Smooth muscle cell (in vitro differentiated cells): Measurements from ENCODE around the gene CES2. TPM values are rescaled to one million over a fixed set of nuclear protein-coding genes. Genes with fewer than 3 reads are reported as not detected.

ENCODE experiments used
- DNase-seq: peaks from one replicate; lab custom pipeline; 2025; ENCODE audit not compliant: unreplicated experiment; lab: John Stamatoyannopoulos, UW
- H2AFZ ChIP-seq: fragments of 200-600 bp; sonication (generic); 2 replicates; pipeline ENCODE4 v1.6.0; 2016; ENCODE audit warnings: antibody characterized with exemption, low read depth, mild to moderate bottlenecking
- H3F3A ChIP-seq: fragments of 200-600 bp; sonication (generic); 2 replicates; pipeline ENCODE4 v1.6.0; 2017; ENCODE audit warnings: antibody characterized with exemption, low read depth
- H3K27ac ChIP-seq: fragments of 200-600 bp; sonication (generic); 2 replicates; pipeline ENCODE4 v1.5.1; 2016; ENCODE audit warnings: low read depth, mild to moderate bottlenecking
- H3K27me3 ChIP-seq: fragments of 200-600 bp; sonication (generic); 2 replicates; pipeline ENCODE4 v1.6.1; 2016; ENCODE audit warnings: low read depth, mild to moderate bottlenecking
- H3K36me3 ChIP-seq: fragments of 200-600 bp; sonication (generic); 2 replicates; pipeline ENCODE4 v1.5.1; 2016; ENCODE audit warnings: low read depth
- H3K4me1 ChIP-seq: fragments of 200-600 bp; sonication (generic); 2 replicates; pipeline ENCODE4 v1.5.1; 2016; ENCODE audit warnings: low read depth
- H3K4me2 ChIP-seq: fragments of 200-600 bp; sonication (generic); 2 replicates; pipeline ENCODE4 v1.6.0; 2016; ENCODE audit warnings: mild to moderate bottlenecking
- H3K4me3 ChIP-seq: fragments of 200-600 bp; sonication (generic); 2 replicates; pipeline ENCODE4 v1.5.1; 2016; ENCODE audit warnings: mild to moderate bottlenecking
- H3K79me2 ChIP-seq: fragments of 200-600 bp; sonication (generic); 2 replicates; pipeline ENCODE4 v1.6.0; 2016; ENCODE audit warnings: low read depth, mild to moderate bottlenecking
- H3K9ac ChIP-seq: fragments of 200-600 bp; sonication (generic); 2 replicates; pipeline ENCODE4 v1.6.0; 2016; ENCODE audit warnings: low read depth
- H3K9me3 ChIP-seq: fragments of 200-600 bp; sonication (generic); replicated peaks from 2 replicates; pipeline ENCODE4 v1.5.1; 2016; ENCODE audit warnings: low read depth
- H4K20me1 ChIP-seq: fragments of 200-600 bp; sonication (generic); 2 replicates; pipeline ENCODE4 v1.6.0; 2016; ENCODE audit warnings: low read depth
- WGBS: methylation state at CpG from one replicate; pipeline ENCODE4 v1.1.7; 2016; ENCODE audit warnings: low lambda C conversion rate; 5-methylcytosine and 5-hydroxymethylcytosine counted together
- polyA plus RNA-seq: library from polyadenylated mRNA; unstranded; fragments of >200 nt; fragmentation: Nextera tagmentation; extraction: Ambion mirVana; gene quantifications from 2 replicates; pipeline ENCODE4 v1.2.1, GENCODE V29; 2016
- total RNA-seq: library from RNA; depleted of rRNA; stranded (reverse); fragments of >200 nt; gene quantifications from 2 replicates; pipeline ENCODE4 v1.2.3, GENCODE V29; 2014
- TF ChIP-seq, protein P1 (sequence below): fragments of 200-600 bp; sonication (generic); IDR thresholded peaks from 2 replicates; pipeline ENCODE4 v1.5.1; 2017; ENCODE audit warnings: borderline replicate concordance, mild to moderate bottlenecking, antibody characterized with exemption; ENCODE audit not compliant: insufficient read depth, poor library complexity, severe bottlenecking

CES2 gene
- total and polyA plus RNA-seq, 2 experiments from 2014 or later: 12.1 to 26.9 TPM

DNA sequence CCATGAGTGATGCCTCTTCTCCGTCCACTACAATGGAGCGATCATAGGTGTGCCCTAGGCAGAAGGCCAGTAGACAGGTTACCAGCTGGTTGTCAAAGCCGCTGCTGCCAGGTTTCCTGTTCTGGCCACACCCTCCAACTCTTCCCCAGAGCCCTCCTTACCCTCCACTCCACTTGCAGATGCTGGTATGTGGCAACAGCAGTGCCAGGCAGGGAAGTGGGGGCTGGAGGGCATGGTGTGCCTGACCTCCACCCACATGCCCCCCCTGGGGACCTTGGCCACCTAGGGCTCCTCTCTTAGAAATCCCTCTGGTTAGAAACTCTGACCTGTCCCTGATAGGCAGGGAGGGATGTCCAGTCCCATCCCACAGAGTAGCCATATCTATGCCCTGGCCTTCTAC is 11.4 kb upstream of the CES2 start:
- H3K27ac ChIP-seq: no peak overlapping the region
- H3K79me2 ChIP-seq: no peaks in the 10 kb centered on the region
- peaks cover 25% of the 10 kb centered on the region for H3K27me3 ChIP-seq
- H2AFZ ChIP-seq: no peak overlapping the region
- no peak for DNase-seq
- 92% methylated on average over 3 of the region's 3 CpGs for WGBS
- no peak overlapping the region for H3K4me2 ChIP-seq
- no peak overlapping the region for H3K9ac ChIP-seq
- H4K20me1 ChIP-seq: no peaks in the 10 kb centered on the region
- no peaks in the 10 kb centered on the region for H3K9me3 ChIP-seq
- H3K4me1 ChIP-seq: peaks cover 6% of the 10 kb centered on the region
- no peaks in the 10 kb centered on the region for H3K36me3 ChIP-seq
- TF ChIP-seq, protein P1, sequence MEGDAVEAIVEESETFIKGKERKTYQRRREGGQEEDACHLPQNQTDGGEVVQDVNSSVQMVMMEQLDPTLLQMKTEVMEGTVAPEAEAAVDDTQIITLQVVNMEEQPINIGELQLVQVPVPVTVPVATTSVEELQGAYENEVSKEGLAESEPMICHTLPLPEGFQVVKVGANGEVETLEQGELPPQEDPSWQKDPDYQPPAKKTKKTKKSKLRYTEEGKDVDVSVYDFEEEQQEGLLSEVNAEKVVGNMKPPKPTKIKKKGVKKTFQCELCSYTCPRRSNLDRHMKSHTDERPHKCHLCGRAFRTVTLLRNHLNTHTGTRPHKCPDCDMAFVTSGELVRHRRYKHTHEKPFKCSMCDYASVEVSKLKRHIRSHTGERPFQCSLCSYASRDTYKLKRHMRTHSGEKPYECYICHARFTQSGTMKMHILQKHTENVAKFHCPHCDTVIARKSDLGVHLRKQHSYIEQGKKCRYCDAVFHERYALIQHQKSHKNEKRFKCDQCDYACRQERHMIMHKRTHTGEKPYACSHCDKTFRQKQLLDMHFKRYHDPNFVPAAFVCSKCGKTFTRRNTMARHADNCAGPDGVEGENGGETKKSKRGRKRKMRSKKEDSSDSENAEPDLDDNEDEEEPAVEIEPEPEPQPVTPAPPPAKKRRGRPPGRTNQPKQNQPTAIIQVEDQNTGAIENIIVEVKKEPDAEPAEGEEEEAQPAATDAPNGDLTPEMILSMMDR: no peak
- no peak overlapping the region for H3K4me3 ChIP-seq
- H3F3A ChIP-seq: peaks cover 4% of the 10 kb centered on the region

DNA sequence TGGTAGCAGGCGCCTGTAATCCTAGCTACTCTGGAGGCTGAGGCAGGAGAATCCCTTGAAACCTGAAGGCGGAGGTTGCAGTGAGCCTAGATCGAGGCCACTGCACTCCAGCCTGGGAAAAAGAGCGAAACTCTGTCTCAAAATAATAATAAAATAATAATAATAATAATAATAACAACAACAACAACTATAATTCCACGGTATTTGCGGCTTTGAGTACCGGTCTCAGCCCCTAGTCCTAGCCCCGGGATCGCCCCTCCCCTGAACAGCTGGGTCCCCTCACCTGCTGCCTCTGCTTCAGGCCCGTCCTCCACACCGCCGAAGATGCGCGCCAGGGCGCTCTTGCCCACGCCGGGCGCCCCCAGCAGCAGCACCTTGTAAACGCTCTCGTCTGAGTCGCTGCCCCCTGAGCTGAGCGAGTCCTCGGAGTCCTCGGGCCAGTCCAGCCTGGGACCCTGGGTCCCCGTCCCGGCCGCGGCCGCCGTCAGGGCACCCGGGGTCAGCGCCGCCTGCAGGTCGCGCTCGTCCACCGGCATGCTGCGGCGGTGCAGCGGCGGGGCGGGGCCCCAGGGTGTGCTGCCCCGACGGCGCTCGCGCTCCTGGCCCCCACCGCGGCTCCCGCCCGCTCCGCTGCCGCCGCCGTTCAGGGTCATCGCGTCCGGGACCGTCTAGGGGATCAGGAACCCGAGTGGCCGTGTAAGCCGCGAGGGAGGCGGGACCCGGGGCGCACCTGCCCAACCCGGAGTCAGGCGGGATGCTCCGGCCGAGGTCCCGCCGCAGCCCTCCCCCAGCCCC is 10.6 kb upstream of the CES2 start:
- Histone ChIP-seq H3K27me3 (peaks cover 25% of the 10 kb centered on the region), H2AFZ (no peak overlapping the region), H3F3A (peaks cover 4% of the 10 kb centered on the region), H3K79me2 (no peaks in the 10 kb centered on the region), H3K36me3 (no peaks in the 10 kb centered on the region), H3K9ac (no peak overlapping the region), H4K20me1 (no peaks in the 10 kb centered on the region), H3K9me3 (no peaks in the 10 kb centered on the region), H3K4me2 (peak overlapping the region; percentile 82), H3K27ac (no peak overlapping the region), H3K4me3 (peak overlapping the region; percentile 47), H3K4me1 (peaks cover 6% of the 10 kb centered on the region)
- TF ChIP-seq, protein P1: peak; percentile 38
- 21% methylated on average over 30 of the region's 72 CpGs for WGBS
- DNase-seq: no peak

DNA sequence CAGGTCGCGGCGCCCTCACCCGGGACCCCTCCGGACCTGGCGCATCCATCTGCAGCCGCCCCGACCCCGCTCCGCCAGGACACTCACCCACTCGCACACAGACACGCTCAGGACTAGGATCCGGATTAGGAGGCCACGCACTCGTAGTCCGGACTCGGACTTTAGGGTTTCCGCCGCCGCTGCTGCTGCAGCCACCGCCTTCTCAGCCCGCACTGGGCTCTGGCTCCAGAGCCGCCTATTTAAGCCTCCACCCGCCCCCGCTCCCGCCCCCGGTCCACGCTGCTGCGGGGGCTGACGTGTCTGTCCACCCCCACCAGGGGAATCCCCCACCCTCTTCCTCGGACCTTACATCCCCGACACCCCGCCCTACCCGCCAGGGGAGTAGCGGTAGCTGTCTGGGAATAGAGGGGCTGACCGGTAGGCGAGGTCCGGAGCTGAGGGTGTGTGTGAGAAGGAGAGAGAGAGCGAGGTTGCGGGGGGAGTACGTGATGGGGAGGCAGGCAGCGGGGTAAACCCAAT is 9.9 kb upstream of the CES2 start, which contains the start of gene RRAD:
RRAD (minus strand) TSS at position 214 of the 519 bp plus-strand sequence. CDS start 356 bp downstream, outside the sequence.
- peak within 1 kb of the TSS; percentile 86 for H3K27ac ChIP-seq
- no peak within 1 kb of the TSS for H2AFZ ChIP-seq
- no peaks in the 10 kb centered on the region for H4K20me1 ChIP-seq
- H3K4me1 ChIP-seq: peaks cover 6% of the 10 kb centered on the region
- WGBS: 14% methylated on average over 15 of the region's 42 CpGs
- peak; percentile 36 for DNase-seq
- H3K27me3 ChIP-seq: peaks cover 25% of the 10 kb centered on the region
- H3K4me3 ChIP-seq: peak within 1 kb of the TSS; percentile 47
- H3K9ac ChIP-seq: peak within 1 kb of the TSS; percentile 82
- TF ChIP-seq, protein P1: no peak
- H3K4me2 ChIP-seq: peak within 1 kb of the TSS; percentile 82
- H3K79me2 ChIP-seq: no peaks in the 10 kb centered on the region
- H3K36me3 ChIP-seq: no peaks in the 10 kb centered on the region
- peaks cover 4% of the 10 kb centered on the region for H3F3A ChIP-seq
- no peaks in the 10 kb centered on the region for H3K9me3 ChIP-seq
